ENCODE results near the gene CCDC38. TPM values are rescaled to one million over a fixed set of nuclear protein-coding genes. Genes with fewer than 3 reads are reported as not detected.

Gene CCDC38
- total and polyA plus RNA-seq, 9 of the 15 experiments (the other 6 are each of a cell fraction or from before 2014, with no cell fraction given), result not detected

DNA sequence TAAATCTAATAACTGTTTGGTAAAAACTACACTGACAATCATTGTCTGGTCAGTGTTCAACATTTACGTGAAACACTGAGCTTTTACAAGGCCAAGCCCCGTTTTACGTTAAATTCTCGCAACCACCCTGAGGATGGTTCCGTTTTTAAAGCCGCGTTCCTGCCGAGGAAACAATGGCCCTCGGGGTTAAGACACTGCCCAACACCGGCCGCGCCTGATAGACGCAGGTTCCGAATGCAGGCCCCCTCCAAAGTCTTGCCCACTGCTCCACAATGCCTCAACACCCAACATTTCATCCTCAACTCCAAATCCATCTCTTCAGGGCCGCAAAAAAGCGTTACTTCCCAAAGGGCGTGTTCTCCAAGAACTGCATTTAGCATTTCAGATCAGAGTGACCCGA lies 84.6 kb downstream of the CCDC38 start (continued):
- TF ChIP-seq, protein P1, sequence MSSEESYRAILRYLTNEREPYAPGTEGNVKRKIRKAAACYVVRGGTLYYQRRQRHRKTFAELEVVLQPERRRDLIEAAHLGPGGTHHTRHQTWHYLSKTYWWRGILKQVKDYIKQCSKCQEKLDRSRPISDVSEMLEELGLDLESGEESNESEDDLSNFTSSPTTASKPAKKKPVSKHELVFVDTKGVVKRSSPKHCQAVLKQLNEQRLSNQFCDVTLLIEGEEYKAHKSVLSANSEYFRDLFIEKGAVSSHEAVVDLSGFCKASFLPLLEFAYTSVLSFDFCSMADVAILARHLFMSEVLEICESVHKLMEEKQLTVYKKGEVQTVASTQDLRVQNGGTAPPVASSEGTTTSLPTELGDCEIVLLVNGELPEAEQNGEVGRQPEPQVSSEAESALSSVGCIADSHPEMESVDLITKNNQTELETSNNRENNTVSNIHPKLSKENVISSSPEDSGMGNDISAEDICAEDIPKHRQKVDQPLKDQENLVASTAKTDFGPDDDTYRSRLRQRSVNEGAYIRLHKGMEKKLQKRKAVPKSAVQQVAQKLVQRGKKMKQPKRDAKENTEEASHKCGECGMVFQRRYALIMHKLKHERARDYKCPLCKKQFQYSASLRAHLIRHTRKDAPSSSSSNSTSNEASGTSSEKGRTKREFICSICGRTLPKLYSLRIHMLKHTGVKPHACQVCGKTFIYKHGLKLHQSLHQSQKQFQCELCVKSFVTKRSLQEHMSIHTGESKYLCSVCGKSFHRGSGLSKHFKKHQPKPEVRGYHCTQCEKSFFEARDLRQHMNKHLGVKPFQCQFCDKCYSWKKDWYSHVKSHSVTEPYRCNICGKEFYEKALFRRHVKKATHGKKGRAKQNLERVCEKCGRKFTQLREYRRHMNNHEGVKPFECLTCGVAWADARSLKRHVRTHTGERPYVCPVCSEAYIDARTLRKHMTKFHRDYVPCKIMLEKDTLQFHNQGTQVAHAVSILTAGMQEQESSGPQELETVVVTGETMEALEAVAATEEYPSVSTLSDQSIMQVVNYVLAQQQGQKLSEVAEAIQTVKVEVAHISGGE (CRISPR knock-in tag; IDR thresholded peaks at IDR 0.05), result no peak
- TF ChIP-seq ZSCAN29 (IDR thresholded peaks at IDR 0.05) (no peak), MBD2 (IDR thresholded peaks at IDR 0.05; ENCODE audit: borderline replicate concordance, low read depth) (no peak), KLF10 (CRISPR knock-in tag; IDR thresholded peaks at IDR 0.05) (no peak), SMAD3 (CRISPR knock-in tag; conservative IDR thresholded peaks at IDR 0.05) (no peak), NEUROD1 (IDR thresholded peaks at IDR 0.05; ENCODE audit: borderline replicate concordance, low read depth, low read length, partially characterized antibody) (no peak)

DNA sequence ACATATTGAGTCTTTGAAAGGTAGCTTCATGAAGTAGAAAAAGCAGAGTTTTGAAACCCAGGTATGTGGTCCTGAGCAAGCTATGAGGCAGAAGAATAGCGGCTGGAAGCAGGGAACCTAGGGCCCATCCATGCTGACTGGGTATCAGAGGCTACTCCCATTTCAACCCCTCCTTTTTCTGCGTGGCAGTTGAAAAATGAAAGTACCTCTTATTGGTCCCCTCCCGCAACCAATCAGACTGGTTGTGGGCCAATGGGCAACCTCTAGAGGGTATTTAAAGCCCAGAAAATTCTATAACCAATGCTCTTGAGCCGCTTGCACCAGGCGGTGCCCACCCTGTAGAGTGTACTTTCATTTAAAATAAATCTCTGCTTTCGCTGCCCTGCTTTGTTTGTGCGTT lies 85.3 kb downstream of the CCDC38 start:
- Histone ChIP-seq H3K4me3 (no peak overlapping the region), H3K36me3 (ENCODE audit: control insufficient read depth, insufficient read depth, low read length) (peaks cover 21% of the 10 kb centered on the region), H2AFZ (ENCODE audit: low read depth, low read length) (0 out of 2 replicates have a peak overlapping the region, but pooled peaks have one; percentile 95), H3K9me1 (ENCODE audit: control insufficient read depth, insufficient read depth, low read length) (no peaks in the 10 kb centered on the region), H3K4me1 (replicated peaks in 1 of 2; ENCODE audit: control insufficient read depth in 2 of 2, insufficient read depth in 2 of 2, low read length in 2 of 2) (peaks cover 0 to 7% of the 10 kb centered on the region in 2 experiments; a peak in 3 of 5 replicates), H3K9me3 (replicated peaks; ENCODE audit: control insufficient read depth, insufficient read depth, low read depth, low read length) (no peaks in the 10 kb centered on the region; the same call in 1 of the 2 replicates), H3K27me3 (ENCODE audit: control insufficient read depth in 2 of 2, insufficient read depth in 2 of 2, low read length in 2 of 2) (peaks cover 0 to 3% of the 10 kb centered on the region in 2 experiments; a peak in 3 of 5 replicates), H3K79me2 (ENCODE audit: control insufficient read depth, insufficient read depth, low read length) (peaks cover 37% of the 10 kb centered on the region), H4K20me1 (replicated peaks; ENCODE audit: control insufficient read depth, insufficient read depth, low read length) (no peaks in the 10 kb centered on the region), H3K27ac (ENCODE audit: extremely low read depth, low read depth, low read length) (no peak overlapping the region), H3K4me2 (ENCODE audit: insufficient read depth, low read length) (no peak overlapping the region), H3K9ac (ENCODE audit: insufficient read depth in 1 of 2, low read depth in 2 of 2, low read length in 2 of 2) (no peak overlapping the region)
- ATAC-seq (no peak), FAIRE-seq (no peak), DNase-seq (ENCODE audit: extremely low read depth in 1 of 4, low spot score in 3 of 4) (no peak)
- intact Hi-C loops (cut with micrococcal nuclease) (no loop called here), in situ Hi-C loops (cut with MboI) (no loop called here)
- ChIA-PET POLR2A (no interaction called here), CTCF (ENCODE audit: low intra/inter-chr PET ratio) (no interaction called here)
- TF ChIP-seq TEAD2 (tag; IDR thresholded peaks at IDR 0.05), result no peak
- TF ChIP-seq RBFOX2 (IDR thresholded peaks at IDR 0.05; ENCODE audit: low read depth, low read length), result no peak
- no peak for TF ChIP-seq NRF1 (conservative IDR thresholded peaks at IDR 0.05 in 1 of 2, IDR thresholded peaks at IDR 0.05 in 1 of 2)
- TF ChIP-seq, protein P2, sequence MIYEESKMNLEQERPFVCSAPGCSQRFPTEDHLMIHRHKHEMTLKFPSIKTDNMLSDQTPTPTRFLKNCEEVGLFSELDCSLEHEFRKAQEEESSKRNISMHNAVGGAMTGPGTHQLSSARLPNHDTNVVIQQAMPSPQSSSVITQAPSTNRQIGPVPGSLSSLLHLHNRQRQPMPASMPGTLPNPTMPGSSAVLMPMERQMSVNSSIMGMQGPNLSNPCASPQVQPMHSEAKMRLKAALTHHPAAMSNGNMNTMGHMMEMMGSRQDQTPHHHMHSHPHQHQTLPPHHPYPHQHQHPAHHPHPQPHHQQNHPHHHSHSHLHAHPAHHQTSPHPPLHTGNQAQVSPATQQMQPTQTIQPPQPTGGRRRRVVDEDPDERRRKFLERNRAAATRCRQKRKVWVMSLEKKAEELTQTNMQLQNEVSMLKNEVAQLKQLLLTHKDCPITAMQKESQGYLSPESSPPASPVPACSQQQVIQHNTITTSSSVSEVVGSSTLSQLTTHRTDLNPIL (CRISPR knock-in tag; IDR thresholded peaks at IDR 0.05), result no peak
- TF ChIP-seq PML (IDR thresholded peaks at IDR 0.05; ENCODE audit: low read length), result no peak
- TF ChIP-seq KLF6 (CRISPR knock-in tag; IDR thresholded peaks at IDR 0.05; ENCODE audit: borderline replicate concordance), result no peak
- TF ChIP-seq ZNF668 (CRISPR knock-in tag; IDR thresholded peaks at IDR 0.05), result no peak
- TF ChIP-seq MTF1 (CRISPR knock-in tag; IDR thresholded peaks at IDR 0.05; ENCODE audit: borderline replicate concordance), result no peak
- no peak for TF ChIP-seq ZNF583 (CRISPR knock-in tag; IDR thresholded peaks at IDR 0.05)
- no peak for TF ChIP-seq ILF3 (IDR thresholded peaks at IDR 0.05; ENCODE audit: borderline replicate concordance)
- TF ChIP-seq U2AF2 (optimal IDR thresholded peaks at IDR 0.05; ENCODE audit: low read depth, low read length), result no peak
- no peak for TF ChIP-seq ATF7 (IDR thresholded peaks at IDR 0.05)
- 73% methylated on average over 7 of the region's 7 CpGs for WGBS (ENCODE audit: insufficient coverage, low coverage, missing lambda C conversion rate)
- no TSS peak for BruUV-seq (replicated peaks)
